ENCODE measurements around the gene CFAP52. TPM values are rescaled to one million over a fixed set of nuclear protein-coding genes. Genes with fewer than 3 reads are reported as not detected.
A peak's percentile ranks its signal among the peaks of the same experiment; 100 is the strongest.

Gene CFAP52
- not detected for polyA plus RNA-seq (2012; ENCODE audit: insufficient read depth, insufficient read length, low read depth)

GRCh38 chr17:9576521-9577372, at the start of gene CFAP52:
Gene CFAP52, plus strand, starts transcription at chr17:9576642. Its CDS starts 54 bp downstream, at chr17:9576696.
- Histone ChIP-seq H3K4me1 (no peaks in the 10 kb centered on the region), H3K36me3 (no peaks in the 10 kb centered on the region), H3K9me3 (no peaks in the 10 kb centered on the region), H3K4me3 (ENCODE audit: low read depth, low read length) (peak within 1 kb of the TSS; percentile 71), H3K27me3 (no peaks in the 10 kb centered on the region)
- peak; percentile 66 for TF ChIP-seq CTCF (IDR thresholded peaks at IDR 0.05; ENCODE audit: low read depth, low read length)
- DNase-seq, result peak; percentile 65

GRCh38 chr17:9527788-9528187, 48.7 kb upstream of the CFAP52 start:
- Histone ChIP-seq H3K4me3 (ENCODE audit: low read depth, low read length) (no peak overlapping the region), H3K9me3 (no peaks in the 10 kb centered on the region), H3K36me3 (no peaks in the 10 kb centered on the region), H3K27me3 (no peaks in the 10 kb centered on the region), H3K4me1 (no peaks in the 10 kb centered on the region)
- no peak for DNase-seq
- TF ChIP-seq CTCF (IDR thresholded peaks at IDR 0.05; ENCODE audit: low read depth, low read length), result no peak

- Histone ChIP-seq H3K4me1 (no peaks in the 10 kb centered on the region), H3K9me3 (no peaks in the 10 kb centered on the region), H3K36me3 (no peaks in the 10 kb centered on the region), H3K4me3 (ENCODE audit: low read depth, low read length) (no peak overlapping the region), H3K27me3 (no peaks in the 10 kb centered on the region)
- no peak for DNase-seq
- TF ChIP-seq CTCF (IDR thresholded peaks at IDR 0.05; ENCODE audit: low read depth, low read length), result peak; percentile 20; the same call in 1 of the 2 replicates
These were observed 47.3 kb upstream of the CFAP52 start for GRCh38 chr17:9529033-9529700.

GRCh38 chr17:9531034-9531433, 45.4 kb upstream of the CFAP52 start:
- H3K4me1 ChIP-seq, result no peaks in the 10 kb centered on the region
- DNase-seq, result no peak

GRCh38 chr17:9532715-9533114, 43.7 kb upstream of the CFAP52 start:
- H3K27me3 ChIP-seq, result no peaks in the 10 kb centered on the region
- no peak overlapping the region for H3K4me3 ChIP-seq (ENCODE audit: low read depth, low read length)
- H3K36me3 ChIP-seq, result no peaks in the 10 kb centered on the region
- no peaks in the 10 kb centered on the region for H3K4me1 ChIP-seq
- no peak for DNase-seq
- H3K9me3 ChIP-seq, result no peaks in the 10 kb centered on the region
- TF ChIP-seq CTCF (IDR thresholded peaks at IDR 0.05; ENCODE audit: low read depth, low read length), result no peak

More at GRCh38 chr17:9531034-9531433, 45.4 kb upstream of the CFAP52 start:
- Histone ChIP-seq H3K27me3 (no peaks in the 10 kb centered on the region), H3K9me3 (no peaks in the 10 kb centered on the region), H3K4me3 (ENCODE audit: low read depth, low read length) (no peak overlapping the region), H3K36me3 (no peaks in the 10 kb centered on the region)
- no peak for TF ChIP-seq CTCF (IDR thresholded peaks at IDR 0.05; ENCODE audit: low read depth, low read length)

GRCh38 chr17:9533441-9533840, 43.0 kb upstream of the CFAP52 start:
- Histone ChIP-seq H3K4me1 (no peaks in the 10 kb centered on the region), H3K4me3 (ENCODE audit: low read depth, low read length) (no peak overlapping the region), H3K9me3 (no peaks in the 10 kb centered on the region), H3K27me3 (no peaks in the 10 kb centered on the region), H3K36me3 (no peaks in the 10 kb centered on the region)
- no peak for DNase-seq
- no peak for TF ChIP-seq CTCF (IDR thresholded peaks at IDR 0.05; ENCODE audit: low read depth, low read length)
